GM23338 (cell line): ENCODE measurements around the gene MYLK2. TPM values are rescaled to one million over a fixed set of nuclear protein-coding genes. Genes with fewer than 3 reads are reported as not detected.

Source experiments
- CREB1 ChIP-seq: fragments of 250-450 bp; sonication (Bioruptor Pico); IDR thresholded peaks from 2 replicates; pipeline ENCODE4 v1.5.0; 2020; ENCODE audit warnings: low read depth, mild to moderate bottlenecking, moderate library complexity
- EZH2 ChIP-seq: fragments of 200-600 bp; sonication (generic); IDR thresholded peaks from one replicate; pipeline ENCODE4 v1.8.0; 2017; ENCODE audit warnings: antibody characterized with exemption, mild to moderate bottlenecking, low read depth; ENCODE audit not compliant: unreplicated experiment
- EZH2phosphoT487 ChIP-seq: fragments of 200-600 bp; sonication (generic); IDR thresholded peaks from one replicate; pipeline ENCODE4 v1.8.1; 2018; ENCODE audit warnings: antibody characterized with exemption; ENCODE audit not compliant: unreplicated experiment
- POLR2AphosphoS5 ChIP-seq: IDR thresholded peaks from 2 replicates; pipeline ENCODE4 v1.6.1; 2016; ENCODE audit warnings: antibody characterized with exemption, low read depth
- STAT1 ChIP-seq: IDR thresholded peaks from one replicate; pipeline ENCODE4 v1.6.1; 2016; ENCODE audit warnings: antibody characterized with exemption; ENCODE audit not compliant: unreplicated experiment
- polyA plus RNA-seq: library from polyadenylated mRNA; unstranded; fragments of >200 nt; fragmentation: Nextera tagmentation; extraction: Ambion mirVana; gene quantifications from 2 replicates; pipeline ENCODE4 v1.2.1, GENCODE V29; 2016
- total RNA-seq: library from RNA; depleted of rRNA; stranded (reverse); fragments of >200 nt; shearing (Covaris generic); gene quantifications from 2 replicates; pipeline ENCODE4 v1.2.3, GENCODE V29; 2014
- TF ChIP-seq, protein P1 (sequence below): fragments of 250-450 bp; sonication (Bioruptor Pico); IDR thresholded peaks from 2 replicates; pipeline ENCODE4 v1.5.0; 2020; ENCODE audit warnings: mild to moderate bottlenecking, moderate library complexity
- TF ChIP-seq, protein P2 (sequence below): IDR thresholded peaks from one replicate; pipeline ENCODE4 v1.6.1; 2018; ENCODE audit warnings: antibody characterized with exemption; ENCODE audit not compliant: unreplicated experiment
- TF ChIP-seq, protein P3 (sequence below): IDR thresholded peaks from 2 replicates; pipeline ENCODE4 v1.6.1; 2016; ENCODE audit warnings: antibody characterized with exemption

MYLK2 gene
- total and polyA plus RNA-seq, 2 experiments from 2014 or later: 0.21 to 0.28 TPM

DNA sequence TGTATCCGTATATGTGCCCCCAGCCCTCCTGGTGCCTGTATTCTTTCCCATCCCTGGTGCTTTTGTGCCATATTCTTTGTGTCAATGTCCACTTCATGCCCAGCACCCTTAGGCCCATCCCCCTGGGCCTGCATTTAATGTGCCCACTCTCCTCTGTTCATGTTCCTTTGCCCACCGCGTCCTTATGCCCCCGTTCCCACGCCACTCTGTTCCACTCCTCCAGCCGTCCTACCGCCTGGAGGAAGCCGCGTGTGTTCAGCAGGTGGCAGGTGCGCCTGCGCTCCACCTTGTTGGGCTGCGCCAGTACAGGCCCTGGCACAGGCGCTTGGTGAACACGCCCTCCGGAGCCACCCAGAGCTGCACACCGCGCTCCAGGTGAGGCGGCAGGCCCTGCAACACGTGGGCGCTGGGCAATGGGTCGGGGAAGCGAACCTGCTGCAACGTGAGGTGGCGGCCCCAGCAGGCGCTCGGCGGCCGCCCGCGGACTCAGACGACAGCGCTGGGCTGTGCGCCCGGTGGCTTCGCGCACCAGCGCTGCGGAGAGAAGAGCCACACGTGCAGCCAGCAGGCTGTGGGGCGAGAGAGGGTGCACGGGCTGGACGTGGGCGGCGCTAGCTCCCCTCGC lies 30.3 kb downstream of the MYLK2 start (continued):
- TF ChIP-seq, protein P1, sequence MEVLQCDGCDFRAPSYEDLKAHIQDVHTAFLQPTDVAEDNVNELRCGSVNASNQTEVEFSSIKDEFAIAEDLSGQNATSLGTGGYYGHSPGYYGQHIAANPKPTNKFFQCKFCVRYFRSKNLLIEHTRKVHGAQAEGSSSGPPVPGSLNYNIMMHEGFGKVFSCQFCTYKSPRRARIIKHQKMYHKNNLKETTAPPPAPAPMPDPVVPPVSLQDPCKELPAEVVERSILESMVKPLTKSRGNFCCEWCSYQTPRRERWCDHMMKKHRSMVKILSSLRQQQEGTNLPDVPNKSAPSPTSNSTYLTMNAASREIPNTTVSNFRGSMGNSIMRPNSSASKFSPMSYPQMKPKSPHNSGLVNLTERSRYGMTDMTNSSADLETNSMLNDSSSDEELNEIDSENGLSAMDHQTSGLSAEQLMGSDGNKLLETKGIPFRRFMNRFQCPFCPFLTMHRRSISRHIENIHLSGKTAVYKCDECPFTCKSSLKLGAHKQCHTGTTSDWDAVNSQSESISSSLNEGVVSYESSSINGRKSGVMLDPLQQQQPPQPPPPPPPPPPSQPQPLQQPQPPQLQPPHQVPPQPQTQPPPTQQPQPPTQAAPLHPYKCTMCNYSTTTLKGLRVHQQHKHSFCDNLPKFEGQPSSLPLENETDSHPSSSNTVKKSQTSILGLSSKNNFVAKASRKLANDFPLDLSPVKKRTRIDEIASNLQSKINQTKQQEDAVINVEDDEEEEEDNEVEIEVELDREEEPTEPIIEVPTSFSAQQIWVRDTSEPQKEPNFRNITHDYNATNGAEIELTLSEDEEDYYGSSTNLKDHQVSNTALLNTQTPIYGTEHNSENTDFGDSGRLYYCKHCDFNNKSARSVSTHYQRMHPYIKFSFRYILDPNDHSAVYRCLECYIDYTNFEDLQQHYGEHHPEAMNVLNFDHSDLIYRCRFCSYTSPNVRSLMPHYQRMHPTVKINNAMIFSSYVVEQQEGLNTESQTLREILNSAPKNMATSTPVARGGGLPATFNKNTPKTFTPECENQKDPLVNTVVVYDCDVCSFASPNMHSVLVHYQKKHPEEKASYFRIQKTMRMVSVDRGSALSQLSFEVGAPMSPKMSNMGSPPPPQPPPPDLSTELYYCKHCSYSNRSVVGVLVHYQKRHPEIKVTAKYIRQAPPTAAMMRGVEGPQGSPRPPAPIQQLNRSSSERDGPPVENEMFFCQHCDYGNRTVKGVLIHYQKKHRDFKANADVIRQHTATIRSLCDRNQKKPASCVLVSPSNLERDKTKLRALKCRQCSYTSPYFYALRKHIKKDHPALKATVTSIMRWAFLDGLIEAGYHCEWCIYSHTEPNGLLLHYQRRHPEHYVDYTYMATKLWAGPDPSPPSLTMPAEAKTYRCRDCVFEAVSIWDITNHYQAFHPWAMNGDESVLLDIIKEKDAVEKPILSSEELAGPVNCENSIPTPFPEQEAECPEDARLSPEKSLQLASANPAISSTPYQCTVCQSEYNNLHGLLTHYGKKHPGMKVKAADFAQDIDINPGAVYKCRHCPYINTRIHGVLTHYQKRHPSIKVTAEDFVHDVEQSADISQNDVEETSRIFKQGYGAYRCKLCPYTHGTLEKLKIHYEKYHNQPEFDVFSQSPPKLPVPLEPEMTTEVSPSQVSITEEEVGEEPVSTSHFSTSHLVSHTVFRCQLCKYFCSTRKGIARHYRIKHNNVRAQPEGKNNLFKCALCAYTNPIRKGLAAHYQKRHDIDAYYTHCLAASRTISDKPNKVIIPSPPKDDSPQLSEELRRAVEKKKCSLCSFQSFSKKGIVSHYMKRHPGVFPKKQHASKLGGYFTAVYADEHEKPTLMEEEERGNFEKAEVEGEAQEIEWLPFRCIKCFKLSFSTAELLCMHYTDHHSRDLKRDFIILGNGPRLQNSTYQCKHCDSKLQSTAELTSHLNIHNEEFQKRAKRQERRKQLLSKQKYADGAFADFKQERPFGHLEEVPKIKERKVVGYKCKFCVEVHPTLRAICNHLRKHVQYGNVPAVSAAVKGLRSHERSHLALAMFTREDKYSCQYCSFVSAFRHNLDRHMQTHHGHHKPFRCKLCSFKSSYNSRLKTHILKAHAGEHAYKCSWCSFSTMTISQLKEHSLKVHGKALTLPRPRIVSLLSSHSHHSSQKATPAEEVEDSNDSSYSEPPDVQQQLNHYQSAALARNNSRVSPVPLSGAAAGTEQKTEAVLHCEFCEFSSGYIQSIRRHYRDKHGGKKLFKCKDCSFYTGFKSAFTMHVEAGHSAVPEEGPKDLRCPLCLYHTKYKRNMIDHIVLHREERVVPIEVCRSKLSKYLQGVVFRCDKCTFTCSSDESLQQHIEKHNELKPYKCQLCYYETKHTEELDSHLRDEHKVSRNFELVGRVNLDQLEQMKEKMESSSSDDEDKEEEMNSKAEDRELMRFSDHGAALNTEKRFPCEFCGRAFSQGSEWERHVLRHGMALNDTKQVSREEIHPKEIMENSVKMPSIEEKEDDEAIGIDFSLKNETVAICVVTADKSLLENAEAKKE (CRISPR knock-in tag): no peak
- TF ChIP-seq, protein P2, sequence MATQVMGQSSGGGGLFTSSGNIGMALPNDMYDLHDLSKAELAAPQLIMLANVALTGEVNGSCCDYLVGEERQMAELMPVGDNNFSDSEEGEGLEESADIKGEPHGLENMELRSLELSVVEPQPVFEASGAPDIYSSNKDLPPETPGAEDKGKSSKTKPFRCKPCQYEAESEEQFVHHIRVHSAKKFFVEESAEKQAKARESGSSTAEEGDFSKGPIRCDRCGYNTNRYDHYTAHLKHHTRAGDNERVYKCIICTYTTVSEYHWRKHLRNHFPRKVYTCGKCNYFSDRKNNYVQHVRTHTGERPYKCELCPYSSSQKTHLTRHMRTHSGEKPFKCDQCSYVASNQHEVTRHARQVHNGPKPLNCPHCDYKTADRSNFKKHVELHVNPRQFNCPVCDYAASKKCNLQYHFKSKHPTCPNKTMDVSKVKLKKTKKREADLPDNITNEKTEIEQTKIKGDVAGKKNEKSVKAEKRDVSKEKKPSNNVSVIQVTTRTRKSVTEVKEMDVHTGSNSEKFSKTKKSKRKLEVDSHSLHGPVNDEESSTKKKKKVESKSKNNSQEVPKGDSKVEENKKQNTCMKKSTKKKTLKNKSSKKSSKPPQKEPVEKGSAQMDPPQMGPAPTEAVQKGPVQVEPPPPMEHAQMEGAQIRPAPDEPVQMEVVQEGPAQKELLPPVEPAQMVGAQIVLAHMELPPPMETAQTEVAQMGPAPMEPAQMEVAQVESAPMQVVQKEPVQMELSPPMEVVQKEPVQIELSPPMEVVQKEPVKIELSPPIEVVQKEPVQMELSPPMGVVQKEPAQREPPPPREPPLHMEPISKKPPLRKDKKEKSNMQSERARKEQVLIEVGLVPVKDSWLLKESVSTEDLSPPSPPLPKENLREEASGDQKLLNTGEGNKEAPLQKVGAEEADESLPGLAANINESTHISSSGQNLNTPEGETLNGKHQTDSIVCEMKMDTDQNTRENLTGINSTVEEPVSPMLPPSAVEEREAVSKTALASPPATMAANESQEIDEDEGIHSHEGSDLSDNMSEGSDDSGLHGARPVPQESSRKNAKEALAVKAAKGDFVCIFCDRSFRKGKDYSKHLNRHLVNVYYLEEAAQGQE: no peak
- TF ChIP-seq EZH2phosphoT487: no peak
- TF ChIP-seq POLR2AphosphoS5: no peak
- TF ChIP-seq EZH2: no peak
- TF ChIP-seq STAT1: no peak
- no peak for TF ChIP-seq CREB1 (CRISPR knock-in tag)
- TF ChIP-seq, protein P3, sequence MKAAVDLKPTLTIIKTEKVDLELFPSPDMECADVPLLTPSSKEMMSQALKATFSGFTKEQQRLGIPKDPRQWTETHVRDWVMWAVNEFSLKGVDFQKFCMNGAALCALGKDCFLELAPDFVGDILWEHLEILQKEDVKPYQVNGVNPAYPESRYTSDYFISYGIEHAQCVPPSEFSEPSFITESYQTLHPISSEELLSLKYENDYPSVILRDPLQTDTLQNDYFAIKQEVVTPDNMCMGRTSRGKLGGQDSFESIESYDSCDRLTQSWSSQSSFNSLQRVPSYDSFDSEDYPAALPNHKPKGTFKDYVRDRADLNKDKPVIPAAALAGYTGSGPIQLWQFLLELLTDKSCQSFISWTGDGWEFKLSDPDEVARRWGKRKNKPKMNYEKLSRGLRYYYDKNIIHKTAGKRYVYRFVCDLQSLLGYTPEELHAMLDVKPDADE: no peak
